ENCODE data around the gene CXorf65.

CXorf65 gene

GRCh38 chrX:71106427-71106826 is at the start of gene CXorf65:
Gene CXorf65, minus strand, starts transcription at chrX:71106740. Its CDS starts 184 bp downstream, at chrX:71106556.
- DNase-seq = no peak

- DNase-seq = no peak
Observed at GRCh38 chrX:71154641-71155040, 48.1 kb upstream of the CXorf65 start.

- DNase-seq = no peak
Observed at GRCh38 chrX:71154196-71154595, 47.7 kb upstream of the CXorf65 start.

- DNase-seq = no peak
Observed at GRCh38 chrX:71151366-71151765, 44.8 kb upstream of the CXorf65 start.

GRCh38 chrX:71148278-71148663 is 41.7 kb upstream of the CXorf65 start:
- DNase-seq = no peak

GRCh38 chrX:71147496-71148277 is 41.1 kb upstream of the CXorf65 start:
- no peak for DNase-seq

- peak; percentile 4 for DNase-seq
Observed at GRCh38 chrX:71144651-71145050, 38.1 kb upstream of the CXorf65 start, which contains the start of gene NLGN3. Gene NLGN3, plus strand, starts transcription at chrX:71144841. Its CDS starts 2,909 bp downstream, at chrX:71147750.

- no peak for DNase-seq
Observed at GRCh38 chrX:71143508-71143907, 37.0 kb upstream of the CXorf65 start.

GRCh38 chrX:71140440-71140839 is 33.9 kb upstream of the CXorf65 start:
- no peak for DNase-seq

GRCh38 chrX:71131510-71131909 is 25.0 kb upstream of the CXorf65 start:
- DNase-seq = no peak

GRCh38 chrX:71128915-71129765 is 22.6 kb upstream of the CXorf65 start:
- peak; percentile 2 for DNase-seq

- DNase-seq = no peak
Observed at GRCh38 chrX:71128166-71128833, 21.8 kb upstream of the CXorf65 start.

GRCh38 chrX:71118985-71119535 is 12.5 kb upstream of the CXorf65 start:
- DNase-seq = no peak

- peak; percentile 78 for DNase-seq
Observed at GRCh38 chrX:71118032-71118984, 11.8 kb upstream of the CXorf65 start, which contains the start of gene MED12. Gene MED12, plus strand, starts transcription at chrX:71118596. Its CDS starts 159 bp downstream, at chrX:71118755.

- DNase-seq = no peak
Observed at GRCh38 chrX:71117358-71117757, 10.8 kb upstream of the CXorf65 start.

- DNase-seq = no peak
Observed at GRCh38 chrX:71111921-71112431, 5.4 kb upstream of the CXorf65 start.

GRCh38 chrX:71111141-71111843 is 4.8 kb upstream of the CXorf65 start, which contains the start of gene IL2RG:
Gene IL2RG, minus strand, starts transcription at chrX:71111577. Its CDS starts 38 bp downstream, at chrX:71111539.
- no peak for DNase-seq

- DNase-seq = no peak
Observed at GRCh38 chrX:71109051-71109450, 2.5 kb upstream of the CXorf65 start.

GRCh38 chrX:71107762-71108360 is 1.3 kb upstream of the CXorf65 start:
- no peak for DNase-seq

GRCh38 chrX:71107245-71107644 is 705 bp upstream of the CXorf65 start:
- DNase-seq = no peak

Data from NCI-H1105 treated with DMSO at 0.1 percent for 48 hours (cell line).